ENCODE results near the gene SLC5A11. TPM values are rescaled to one million over a fixed set of nuclear protein-coding genes. Genes with fewer than 3 reads are reported as not detected.

Gene SLC5A11
- total RNA-seq, 1 experiment from 2014 or later: not detected

DNA sequence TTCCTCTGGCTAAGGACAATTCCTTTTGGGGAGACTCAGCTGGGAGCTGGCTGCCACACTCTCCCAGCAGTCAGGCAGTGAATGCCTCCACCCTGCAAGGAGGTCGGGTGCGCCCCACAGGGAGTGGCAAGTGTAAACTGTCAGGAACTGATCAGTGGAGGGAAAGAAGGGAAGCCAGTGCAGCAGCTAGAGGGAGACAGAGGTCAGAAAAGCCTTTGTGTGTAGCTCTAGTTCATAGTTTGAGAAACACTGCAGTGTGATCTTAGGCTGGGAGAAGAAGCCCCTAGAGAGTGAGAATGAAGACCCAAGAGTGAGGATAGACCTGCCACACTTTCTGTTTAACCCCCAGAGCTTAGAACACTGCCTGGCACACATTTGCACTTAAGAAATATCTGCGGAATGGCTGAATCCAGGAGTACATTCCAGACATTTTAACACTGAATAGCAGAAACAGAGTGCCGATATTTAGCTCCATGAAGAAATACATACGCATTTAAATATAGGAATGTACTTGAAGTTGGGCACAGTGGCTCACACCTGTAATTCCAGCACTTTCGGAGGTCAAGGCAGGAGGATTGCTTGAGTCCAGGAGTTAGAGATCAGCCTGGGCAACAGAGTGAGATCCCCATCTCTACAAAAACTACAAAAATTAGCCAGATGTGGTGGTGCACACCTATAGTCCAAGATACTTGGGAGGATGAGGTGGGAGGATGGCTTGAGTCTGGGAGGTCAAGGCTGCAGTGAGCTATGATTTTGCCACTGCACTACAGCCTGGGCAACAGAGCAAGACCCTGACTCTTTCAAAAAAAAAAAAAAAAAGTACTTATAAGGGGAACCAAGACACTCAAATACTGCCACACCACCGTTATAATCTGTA lies 11.1 kb upstream of the SLC5A11 start:
- POLR2A ChIA-PET: no interaction called here
- peak; percentile 52 for DNase-seq (ENCODE audit: low spot score)
- H3K4me3 Mint-ChIP-seq: no peak overlapping the region
- H3K4me1 Mint-ChIP-seq: no peaks in the 10 kb centered on the region
- H3K36me3 Mint-ChIP-seq: no peaks in the 10 kb centered on the region
- TF ChIP-seq, protein P1, sequence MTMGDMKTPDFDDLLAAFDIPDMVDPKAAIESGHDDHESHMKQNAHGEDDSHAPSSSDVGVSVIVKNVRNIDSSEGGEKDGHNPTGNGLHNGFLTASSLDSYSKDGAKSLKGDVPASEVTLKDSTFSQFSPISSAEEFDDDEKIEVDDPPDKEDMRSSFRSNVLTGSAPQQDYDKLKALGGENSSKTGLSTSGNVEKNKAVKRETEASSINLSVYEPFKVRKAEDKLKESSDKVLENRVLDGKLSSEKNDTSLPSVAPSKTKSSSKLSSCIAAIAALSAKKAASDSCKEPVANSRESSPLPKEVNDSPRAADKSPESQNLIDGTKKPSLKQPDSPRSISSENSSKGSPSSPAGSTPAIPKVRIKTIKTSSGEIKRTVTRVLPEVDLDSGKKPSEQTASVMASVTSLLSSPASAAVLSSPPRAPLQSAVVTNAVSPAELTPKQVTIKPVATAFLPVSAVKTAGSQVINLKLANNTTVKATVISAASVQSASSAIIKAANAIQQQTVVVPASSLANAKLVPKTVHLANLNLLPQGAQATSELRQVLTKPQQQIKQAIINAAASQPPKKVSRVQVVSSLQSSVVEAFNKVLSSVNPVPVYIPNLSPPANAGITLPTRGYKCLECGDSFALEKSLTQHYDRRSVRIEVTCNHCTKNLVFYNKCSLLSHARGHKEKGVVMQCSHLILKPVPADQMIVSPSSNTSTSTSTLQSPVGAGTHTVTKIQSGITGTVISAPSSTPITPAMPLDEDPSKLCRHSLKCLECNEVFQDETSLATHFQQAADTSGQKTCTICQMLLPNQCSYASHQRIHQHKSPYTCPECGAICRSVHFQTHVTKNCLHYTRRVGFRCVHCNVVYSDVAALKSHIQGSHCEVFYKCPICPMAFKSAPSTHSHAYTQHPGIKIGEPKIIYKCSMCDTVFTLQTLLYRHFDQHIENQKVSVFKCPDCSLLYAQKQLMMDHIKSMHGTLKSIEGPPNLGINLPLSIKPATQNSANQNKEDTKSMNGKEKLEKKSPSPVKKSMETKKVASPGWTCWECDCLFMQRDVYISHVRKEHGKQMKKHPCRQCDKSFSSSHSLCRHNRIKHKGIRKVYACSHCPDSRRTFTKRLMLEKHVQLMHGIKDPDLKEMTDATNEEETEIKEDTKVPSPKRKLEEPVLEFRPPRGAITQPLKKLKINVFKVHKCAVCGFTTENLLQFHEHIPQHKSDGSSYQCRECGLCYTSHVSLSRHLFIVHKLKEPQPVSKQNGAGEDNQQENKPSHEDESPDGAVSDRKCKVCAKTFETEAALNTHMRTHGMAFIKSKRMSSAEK (CRISPR knock-in tag; IDR thresholded peaks at IDR 0.05; ENCODE audit: borderline replicate concordance): no peak
- peak; percentile 62; the same call in 1 of the 2 replicates for TF ChIP-seq ZNF121 (CRISPR knock-in tag; IDR thresholded peaks at IDR 0.05)
- H3K27ac Mint-ChIP-seq: no peak overlapping the region
- peak; percentile 88 for ATAC-seq
- CTCF ChIA-PET: interaction anchor here (0.5 to 1.9 kb wide), 20 partner anchors 11 to 391 kb away, joined by 3 to 10 read pairs (median 4); partner anchors contain the start of genes LCMT1 and SLC5A11
- H3K9me3 Mint-ChIP-seq: no peaks in the 10 kb centered on the region
- H3K27me3 Mint-ChIP-seq (ENCODE audit: low read depth): no peaks in the 10 kb centered on the region

DNA sequence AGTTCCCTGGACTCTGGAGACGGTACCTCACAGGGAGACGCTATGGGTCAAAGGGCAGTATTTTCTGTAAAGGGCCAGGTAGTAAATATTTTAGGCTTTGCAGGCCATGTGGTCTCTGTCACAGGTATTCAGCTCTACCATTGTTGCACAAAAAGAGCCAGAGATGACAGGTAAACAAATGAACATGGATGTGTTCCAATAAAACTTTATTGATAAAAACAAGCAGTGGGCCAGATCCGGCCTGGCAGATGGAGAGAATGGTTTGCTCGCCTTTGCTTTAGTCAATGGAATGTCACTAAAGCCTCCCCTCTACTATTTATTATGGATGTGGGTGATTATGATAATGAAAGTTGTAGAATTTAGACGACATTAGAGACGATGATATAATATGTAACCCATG lies 8.9 kb upstream of the SLC5A11 start:
- no peaks in the 10 kb centered on the region for H3K4me1 Mint-ChIP-seq
- no peak overlapping the region for H3K27ac Mint-ChIP-seq
- CTCF ChIA-PET: no interaction called here
- H3K36me3 Mint-ChIP-seq: no peaks in the 10 kb centered on the region
- no peak overlapping the region for H3K4me3 Mint-ChIP-seq
- POLR2A ChIA-PET: no interaction called here
- ATAC-seq (no peak), DNase-seq (ENCODE audit: low spot score) (no peak)
- no peaks in the 10 kb centered on the region for H3K9me3 Mint-ChIP-seq
- no peak for TF ChIP-seq JAZF1 (CRISPR knock-in tag; IDR thresholded peaks at IDR 0.05)
- TF ChIP-seq ZNF423 (CRISPR knock-in tag; IDR thresholded peaks at IDR 0.05): no peak
- no peak for TF ChIP-seq CBFB (CRISPR knock-in tag; IDR thresholded peaks at IDR 0.05; ENCODE audit: low read depth)
- TF ChIP-seq NR1H2 (CRISPR knock-in tag; IDR thresholded peaks at IDR 0.05): no peak
- TF ChIP-seq, protein P2, sequence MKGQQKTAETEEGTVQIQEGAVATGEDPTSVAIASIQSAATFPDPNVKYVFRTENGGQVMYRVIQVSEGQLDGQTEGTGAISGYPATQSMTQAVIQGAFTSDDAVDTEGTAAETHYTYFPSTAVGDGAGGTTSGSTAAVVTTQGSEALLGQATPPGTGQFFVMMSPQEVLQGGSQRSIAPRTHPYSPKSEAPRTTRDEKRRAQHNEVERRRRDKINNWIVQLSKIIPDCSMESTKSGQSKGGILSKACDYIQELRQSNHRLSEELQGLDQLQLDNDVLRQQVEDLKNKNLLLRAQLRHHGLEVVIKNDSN (CRISPR knock-in tag; IDR thresholded peaks at IDR 0.05): no peak
- TF ChIP-seq CREB1 (CRISPR knock-in tag; IDR thresholded peaks at IDR 0.05): no peak
- TF ChIP-seq TEAD1 (CRISPR knock-in tag; IDR thresholded peaks at IDR 0.05): no peak
- no peak for TF ChIP-seq ZBTB21 (CRISPR knock-in tag; IDR thresholded peaks at IDR 0.05; ENCODE audit: borderline replicate concordance)
- no peak for TF ChIP-seq ETV6 (CRISPR knock-in tag; IDR thresholded peaks at IDR 0.05)
- TF ChIP-seq SP1 (CRISPR knock-in tag; conservative IDR thresholded peaks at IDR 0.05): no peak
- TF ChIP-seq ZNF317 (CRISPR knock-in tag; IDR thresholded peaks at IDR 0.05; ENCODE audit: borderline replicate concordance, low read depth): no peak
- TF ChIP-seq ZNF219 (CRISPR knock-in tag; IDR thresholded peaks at IDR 0.05; ENCODE audit: borderline replicate concordance): no peak
- TF ChIP-seq ZNF396 (CRISPR knock-in tag; IDR thresholded peaks at IDR 0.05; ENCODE audit: borderline replicate concordance): no peak
- TF ChIP-seq, protein P3, sequence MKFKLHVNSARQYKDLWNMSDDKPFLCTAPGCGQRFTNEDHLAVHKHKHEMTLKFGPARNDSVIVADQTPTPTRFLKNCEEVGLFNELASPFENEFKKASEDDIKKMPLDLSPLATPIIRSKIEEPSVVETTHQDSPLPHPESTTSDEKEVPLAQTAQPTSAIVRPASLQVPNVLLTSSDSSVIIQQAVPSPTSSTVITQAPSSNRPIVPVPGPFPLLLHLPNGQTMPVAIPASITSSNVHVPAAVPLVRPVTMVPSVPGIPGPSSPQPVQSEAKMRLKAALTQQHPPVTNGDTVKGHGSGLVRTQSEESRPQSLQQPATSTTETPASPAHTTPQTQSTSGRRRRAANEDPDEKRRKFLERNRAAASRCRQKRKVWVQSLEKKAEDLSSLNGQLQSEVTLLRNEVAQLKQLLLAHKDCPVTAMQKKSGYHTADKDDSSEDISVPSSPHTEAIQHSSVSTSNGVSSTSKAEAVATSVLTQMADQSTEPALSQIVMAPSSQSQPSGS (CRISPR knock-in tag; IDR thresholded peaks at IDR 0.05; ENCODE audit: borderline replicate concordance, low read depth): no peak
- no peak for TF ChIP-seq MXD4 (CRISPR knock-in tag; IDR thresholded peaks at IDR 0.05; ENCODE audit: borderline replicate concordance)
- TF ChIP-seq ZNF671 (CRISPR knock-in tag; IDR thresholded peaks at IDR 0.05): no peak
- TF ChIP-seq, protein P4, sequence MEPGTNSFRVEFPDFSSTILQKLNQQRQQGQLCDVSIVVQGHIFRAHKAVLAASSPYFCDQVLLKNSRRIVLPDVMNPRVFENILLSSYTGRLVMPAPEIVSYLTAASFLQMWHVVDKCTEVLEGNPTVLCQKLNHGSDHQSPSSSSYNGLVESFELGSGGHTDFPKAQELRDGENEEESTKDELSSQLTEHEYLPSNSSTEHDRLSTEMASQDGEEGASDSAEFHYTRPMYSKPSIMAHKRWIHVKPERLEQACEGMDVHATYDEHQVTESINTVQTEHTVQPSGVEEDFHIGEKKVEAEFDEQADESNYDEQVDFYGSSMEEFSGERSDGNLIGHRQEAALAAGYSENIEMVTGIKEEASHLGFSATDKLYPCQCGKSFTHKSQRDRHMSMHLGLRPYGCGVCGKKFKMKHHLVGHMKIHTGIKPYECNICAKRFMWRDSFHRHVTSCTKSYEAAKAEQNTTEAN (CRISPR knock-in tag; IDR thresholded peaks at IDR 0.05): no peak
- H3K27me3 Mint-ChIP-seq (ENCODE audit: low read depth): no peaks in the 10 kb centered on the region

Data from WTC11 (cell line).